H1 (cell line): ENCODE results near the gene CYP2W1. TPM values are rescaled to one million over a fixed set of nuclear protein-coding genes. Genes with fewer than 3 reads are reported as not detected.

Experiments
- CTCF ChIA-PET: fragments of 300-600 bp; sonication (Branson Sonifier 250); formaldehyde crosslinking; loops from one replicate; lab custom pipeline; 2021; ENCODE audit not compliant: partially characterized antibody; lab: Charles Lee
- POLR2A ChIA-PET: fragments of 300-600 bp; sonication (Branson Sonifier 250); formaldehyde crosslinking; loops from one replicate; lab custom pipeline; 2021; ENCODE audit warnings: inconsistent platforms; ENCODE audit not compliant: partially characterized antibody; lab: Charles Lee
- DNase-seq, 2 experiments: peaks; one replicate each; pipeline versions ENCODE4 v3.0.0 to v3.0.0-alpha.2; 2010 to 2022; ENCODE audit warnings: low spot score in 2 of 2, low read depth in 1 of 2, mixed read lengths in 1 of 2
- FAIRE-seq: peaks from 2 replicates; lab custom pipeline; 2011; peaks lifted over from hg19 to GRCh38; lab: Jason Lieb, UNC
- H2AFZ ChIP-seq: 2 replicates; pipeline ENCODE4 v1.8.1; 2012; ENCODE audit warnings: low read length, inconsistent platforms
- H2AK5ac ChIP-seq: 2 replicates; pipeline ENCODE4 v1.6.1; 2013; ENCODE audit warnings: low read depth, low read length
- H2BK120ac ChIP-seq: replicated peaks from 2 replicates; pipeline ENCODE3; 2013; ENCODE audit warnings: low read depth, low read length, inconsistent platforms
- H2BK12ac ChIP-seq: 2 replicates; pipeline ENCODE4 v1.6.1; 2013; ENCODE audit warnings: low read depth, low read length
- H2BK15ac ChIP-seq: 2 replicates; pipeline ENCODE4 v1.6.1; 2013; ENCODE audit warnings: low read length
- H2BK20ac ChIP-seq: 2 replicates; pipeline ENCODE4 v1.6.1; 2013; ENCODE audit warnings: low read length
- H2BK5ac ChIP-seq: 2 replicates; pipeline ENCODE4 v1.6.1; 2013; ENCODE audit warnings: low read depth, low read length
- H3K14ac ChIP-seq: 2 replicates; pipeline ENCODE4 v1.6.1; 2013; ENCODE audit warnings: inconsistent platforms; ENCODE audit not compliant: insufficient read length
- H3K18ac ChIP-seq: 2 replicates; pipeline ENCODE4 v1.6.1; 2013; ENCODE audit warnings: low read length; ENCODE audit errors: extremely low read depth
- H3K23ac ChIP-seq: 2 replicates; pipeline ENCODE4 v1.6.1; 2013; ENCODE audit warnings: inconsistent platforms; ENCODE audit not compliant: insufficient read length
- H3K23me2 ChIP-seq: 2 replicates; pipeline ENCODE4 v1.6.1; 2013; ENCODE audit warnings: low read depth, low read length
- H3K27ac ChIP-seq: 2 replicates; pipeline ENCODE4 v1.6.1; 2011; ENCODE audit warnings: low read depth, low read length, inconsistent platforms
- H3K27me3 ChIP-seq, 4 experiments: replicated peaks in 1 of 4; 1 replicate in 1 of 4; 2 replicates in 3 of 4; pipeline versions ENCODE4 v1.6.1 to v1.8.1; 2011 to 2013; ENCODE audit warnings: low read length in 3 of 4, mild to moderate bottlenecking in 3 of 4, inconsistent platforms in 2 of 4, mixed read lengths in 2 of 4, moderate library complexity in 1 of 4; ENCODE audit not compliant: control insufficient read depth in 3 of 4, insufficient read depth in 3 of 4; ENCODE audit errors: extremely low read depth in 1 of 4
- H3K36me3 ChIP-seq, 4 experiments: 2 replicates each; pipeline versions ENCODE4 v1.6.1 to v1.8.1; 2011 to 2013; ENCODE audit warnings: mild to moderate bottlenecking in 4 of 4, low read length in 3 of 4, moderate library complexity in 2 of 4, control low read depth in 1 of 4, inconsistent platforms in 1 of 4; ENCODE audit not compliant: insufficient read depth in 4 of 4, control insufficient read depth in 2 of 4
- H3K4ac ChIP-seq: replicated peaks from 2 replicates; pipeline ENCODE3; 2013; ENCODE audit warnings: low read length, low read depth, mixed read lengths, inconsistent platforms; ENCODE audit not compliant: insufficient read length
- H3K4me1 ChIP-seq, 4 experiments: replicated peaks in 1 of 4; 1 replicate in 1 of 4; 2 replicates in 3 of 4; pipeline versions ENCODE4 v1.6.1 to v1.8.1; 2011 to 2013; ENCODE audit warnings: low read length in 3 of 4, inconsistent platforms in 2 of 4, mixed read lengths in 1 of 4; ENCODE audit not compliant: insufficient read depth in 4 of 4, control insufficient read depth in 3 of 4
- H3K4me2 ChIP-seq, 2 experiments: 2 replicates each; pipeline versions ENCODE4 v1.6.1 to v1.8.1; 2011 to 2013; ENCODE audit warnings: low read depth in 2 of 2, low read length in 2 of 2, control low read depth in 1 of 2, inconsistent platforms in 1 of 2, mild to moderate bottlenecking in 1 of 2; ENCODE audit not compliant: insufficient read depth in 1 of 2
- H3K4me3 ChIP-seq, 4 experiments: fragments of 200-600, 300-600 bp in 1 of 4; sonication (generic), shearing (Covaris generic), sonication (Bioruptor Twin) in 1 of 4; 2 replicates each; pipeline versions ENCODE4 v1.5.1 to v1.8.1; 2011 to 2016; ENCODE audit warnings: low read length in 4 of 4, low read depth in 3 of 4, control low read depth in 2 of 4, inconsistent platforms in 2 of 4, mild to moderate bottlenecking in 2 of 4, mixed read lengths in 1 of 4, moderate library complexity in 1 of 4; ENCODE audit not compliant: insufficient read depth in 2 of 4; ENCODE audit errors: extremely low read depth in 1 of 4
- H3K56ac ChIP-seq: replicated peaks from 2 replicates; pipeline ENCODE3; 2013; ENCODE audit warnings: low read depth, mild to moderate bottlenecking, mixed read lengths, low read length, inconsistent platforms; ENCODE audit not compliant: insufficient read length
- H3K79me1 ChIP-seq: 2 replicates; pipeline ENCODE4 v1.6.1; 2013; ENCODE audit warnings: low read depth, low read length, control low read depth
- H3K79me2 ChIP-seq, 2 experiments: 2 replicates each; pipeline versions ENCODE4 v1.6.1 to v1.8.1; 2012 to 2013; ENCODE audit warnings: low read length in 2 of 2, mild to moderate bottlenecking in 2 of 2, inconsistent platforms in 1 of 2; ENCODE audit not compliant: insufficient read depth in 2 of 2, control insufficient read depth in 1 of 2
- H3K9ac ChIP-seq, 4 experiments: replicated peaks in 1 of 4; 1 replicate in 1 of 4; 2 replicates in 3 of 4; pipeline versions ENCODE4 v1.6.1 to v1.8.1; 2011 to 2013; ENCODE audit warnings: low read depth in 3 of 4, low read length in 3 of 4, control low read depth in 2 of 4, mild to moderate bottlenecking in 2 of 4, moderate library complexity in 2 of 4, inconsistent platforms in 1 of 4; ENCODE audit errors: extremely low read depth in 1 of 4
- H3K9me3 ChIP-seq, 2 experiments: 2 replicates each; pipeline versions ENCODE4 v1.6.1 to v1.8.1; 2012 to 2013; ENCODE audit warnings: mild to moderate bottlenecking in 2 of 2, moderate library complexity in 2 of 2, control low read depth in 1 of 2, inconsistent platforms in 1 of 2, low read depth in 1 of 2, low read length in 1 of 2, mixed read lengths in 1 of 2; ENCODE audit not compliant: insufficient read depth in 2 of 2
- H4K20me1 ChIP-seq, 2 experiments: replicated peaks in 1 of 2; 2 replicates each; pipeline versions ENCODE3 to v1.8.1; 2011 to 2013; ENCODE audit warnings: inconsistent platforms in 2 of 2, low read length in 2 of 2, mild to moderate bottlenecking in 1 of 2; ENCODE audit not compliant: insufficient read depth in 2 of 2, control insufficient read depth in 1 of 2
- H4K5ac ChIP-seq: 2 replicates; pipeline ENCODE4 v1.6.1; 2013; ENCODE audit warnings: low read length, low read depth, mixed read lengths, inconsistent platforms; ENCODE audit not compliant: insufficient read length
- H4K8ac ChIP-seq: 2 replicates; pipeline ENCODE4 v1.8.0; 2013; ENCODE audit warnings: mild to moderate bottlenecking, moderate library complexity, low read length, inconsistent platforms; ENCODE audit not compliant: insufficient read depth; ENCODE audit errors: extremely low read depth
- H4K91ac ChIP-seq: replicated peaks from 2 replicates; pipeline ENCODE3; 2013; ENCODE audit warnings: low read length, mixed read lengths, inconsistent platforms; ENCODE audit not compliant: insufficient read length
- CEBPB ChIP-seq: IDR thresholded peaks from 2 replicates; pipeline ENCODE4 v1.6.1; 2012; ENCODE audit warnings: low read depth, low read length
- CHD2 ChIP-seq: IDR thresholded peaks from 2 replicates; pipeline ENCODE4 v1.6.1; 2012; ENCODE audit warnings: low read length, improper control_type of control experiment
- CTBP2 ChIP-seq: IDR thresholded peaks from 2 replicates; pipeline ENCODE4 v1.7.0; 2011; ENCODE audit warnings: borderline replicate concordance, mild to moderate bottlenecking, moderate library complexity, mixed read lengths, low read length; ENCODE audit not compliant: insufficient read depth, insufficient read length
- HDAC2 ChIP-seq, 2 experiments: fragments of 300-600 bp in 1 of 2; sonication (generic) in 1 of 2; IDR thresholded peaks; 2 replicates each; pipeline ENCODE4 v1.6.1; 2011 to 2012; ENCODE audit warnings: low read depth in 2 of 2, low read length in 2 of 2, mild to moderate bottlenecking in 2 of 2, moderate library complexity in 2 of 2, borderline replicate concordance in 1 of 2, inconsistent platforms in 1 of 2
- JUN ChIP-seq: IDR thresholded peaks from 2 replicates; pipeline ENCODE4 v1.6.1; 2011; ENCODE audit warnings: low read depth, mild to moderate bottlenecking, improper control_type of control experiment, low read length
- JUND ChIP-seq: IDR thresholded peaks from 2 replicates; pipeline ENCODE4 v1.6.1; 2011; ENCODE audit warnings: mild to moderate bottlenecking, improper control_type of control experiment, low read length
- NANOG ChIP-seq: IDR thresholded peaks from 2 replicates; pipeline ENCODE4 v1.6.1; 2011; ENCODE audit warnings: low read length, low read depth, mild to moderate bottlenecking, inconsistent platforms; ENCODE audit not compliant: insufficient read depth, poor library complexity, severe bottlenecking
- NRF1 ChIP-seq: IDR thresholded peaks from 2 replicates; pipeline ENCODE4 v1.6.1; 2011; ENCODE audit warnings: mild to moderate bottlenecking, low read depth, low read length, improper control_type of control experiment
- RNF2 ChIP-seq: fragments of 200-900, 300-1000 bp; sonication (generic); IDR thresholded peaks from 2 replicates; pipeline ENCODE4 v1.7.1; 2016; ENCODE audit warnings: borderline replicate concordance, low read depth, mild to moderate bottlenecking, antibody characterized with exemption, low read length; ENCODE audit not compliant: poor library complexity, severe bottlenecking; ENCODE audit errors: missing control alignments
- ZNF274 ChIP-seq: IDR thresholded peaks from 2 replicates; pipeline ENCODE4 v1.7.0; 2012; ENCODE audit warnings: low read length, borderline replicate concordance; ENCODE audit errors: extremely low read depth
- WGBS, 2 experiments: shearing (Covaris generic) in 1 of 2; methylation state at CpG; one replicate each; pipeline versions ENCODE4 v1.1.6 to v1.1.7; 2013 to 2015; ENCODE audit warnings: low lambda C conversion rate in 2 of 2, mixed read lengths in 2 of 2, inconsistent platforms in 1 of 2, low coverage in 1 of 2, missing lambda C conversion rate in 1 of 2; ENCODE audit not compliant: insufficient replicate concordance in 2 of 2, insufficient coverage in 1 of 2, insufficient read length in 1 of 2; ENCODE audit errors: extremely low coverage in 1 of 2, missing lambda C conversion rate in 1 of 2; 5-methylcytosine and 5-hydroxymethylcytosine counted together
- polyA plus RNA-seq, 7 experiments: library from polyadenylated mRNA; depleted of rRNA in 3 of 7; stranded (reverse) in 5 of 7; unstranded in 2 of 7; fragments of >200 nt in 5 of 7; fragments of 200-250 nt in 2 of 7; gene quantifications; 1 replicate in 5 of 7; 2 replicates in 1 of 7; 4 replicates in 1 of 7; pipeline versions ENCODE4 v1.2.1 to v1.2.3, GENCODE V29; 2011 to 2013; ENCODE audit warnings: missing spikeins in 2 of 7, mixed read lengths in 2 of 7
- total RNA-seq: library from RNA; stranded (reverse); fragmentation: NEBNext Ultra II Directional; extraction: Animal tissue kit (Norgen Biotek cat#: 25700); gene quantifications from 2 replicates; pipeline ENCODE4 v1.2.1, GENCODE V29; 2021
- TF ChIP-seq, protein P1 (sequence below): IDR thresholded peaks from 2 replicates; pipeline ENCODE4 v1.6.1; 2012; ENCODE audit warnings: low read length, inconsistent platforms

The CYP2W1 gene
- total and polyA plus RNA-seq, 2 of the 8 experiments (the other 6 are each of a cell fraction or from before 2014, with no cell fraction given), result not detected

- Histone ChIP-seq H3K23ac (no peak overlapping the region), H2BK120ac (no peak overlapping the region), H3K56ac (no peak overlapping the region), H3K18ac (no peak overlapping the region), H4K8ac (no peak overlapping the region), H3K36me3 (peaks cover 7 to 32% (median 13%) of the 10 kb centered on the region in 4 experiments), H2AK5ac (no peak overlapping the region), H3K4ac (no peak overlapping the region), H2BK15ac (no peak overlapping the region), H3K27ac (no peak overlapping the region), H3K9me3 (no peaks in the 10 kb centered on the region), H4K91ac (no peak overlapping the region), H3K79me2 (peaks cover 4 to 25% of the 10 kb centered on the region in 2 experiments; a peak in 3 of 4 replicates), H3K9ac (no peak overlapping the region), H3K4me1 (peaks cover 0 to 2% (median under 1%) of the 10 kb centered on the region in 4 experiments; a peak in 3 of 7 replicates), H4K20me1 (peaks cover 0 to 16% of the 10 kb centered on the region in 2 experiments), H2BK20ac (no peak overlapping the region), H2BK5ac (no peak overlapping the region), H3K4me2 (no peak overlapping the region), H3K79me1 (peaks cover 5% of the 10 kb centered on the region), H2AFZ (no peak overlapping the region), H3K23me2 (peaks cover 3% of the 10 kb centered on the region; the same call in 1 of the 2 replicates), H3K14ac (no peak overlapping the region), H3K4me3 (no peak overlapping the region), H2BK12ac (no peak overlapping the region), H3K27me3 (no peaks in the 10 kb centered on the region), H4K5ac (no peak overlapping the region)
- ChIA-PET CTCF (interaction anchor here (0.6 to 2.8 kb wide), 12 partner anchors 8 to 1132 kb away, joined by 3 to 22 read pairs (median 4); no protein-coding TSS in a partner anchor), POLR2A (interaction anchor here (0.8 to 3.6 kb wide), 6 partner anchors 11 to 70 kb away, joined by 3 to 12 read pairs (median 4); no protein-coding TSS in a partner anchor)
- no peak for DNase-seq
- WGBS, 2 experiments, result 94% methylated on average over 9 of the region's 9 CpGs; no CpG with 5 or more reads in 1 of the 2 experiments
- no peak for FAIRE-seq
- TF ChIP-seq JUND (no peak), NANOG (no peak), CHD2 (no peak), RNF2 (no peak), JUN (no peak), HDAC2 (IDR thresholded peaks at IDR 0.05; ENCODE audit: borderline replicate concordance in 1 of 2, low read depth in 2 of 2, low read length in 2 of 2) (no peak), NRF1 (no peak), CEBPB (no peak), ZNF274 (no peak), CTBP2 (no peak)
- TF ChIP-seq, protein P1, sequence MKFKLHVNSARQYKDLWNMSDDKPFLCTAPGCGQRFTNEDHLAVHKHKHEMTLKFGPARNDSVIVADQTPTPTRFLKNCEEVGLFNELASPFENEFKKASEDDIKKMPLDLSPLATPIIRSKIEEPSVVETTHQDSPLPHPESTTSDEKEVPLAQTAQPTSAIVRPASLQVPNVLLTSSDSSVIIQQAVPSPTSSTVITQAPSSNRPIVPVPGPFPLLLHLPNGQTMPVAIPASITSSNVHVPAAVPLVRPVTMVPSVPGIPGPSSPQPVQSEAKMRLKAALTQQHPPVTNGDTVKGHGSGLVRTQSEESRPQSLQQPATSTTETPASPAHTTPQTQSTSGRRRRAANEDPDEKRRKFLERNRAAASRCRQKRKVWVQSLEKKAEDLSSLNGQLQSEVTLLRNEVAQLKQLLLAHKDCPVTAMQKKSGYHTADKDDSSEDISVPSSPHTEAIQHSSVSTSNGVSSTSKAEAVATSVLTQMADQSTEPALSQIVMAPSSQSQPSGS, result no peak
Observed at GRCh38 chr7:973312-973711, 9.7 kb upstream of the CYP2W1 start.
